Stimulated activated CD8-positive, alpha-beta memory T cell treated with anti-CD3 and anti-CD28 coated beads, Interleukin-2, amount 100 ng/mL, for 48 hours (primary cell): ENCODE measurements around the gene CCR9.

Experiments used
- DNase-seq, 2 donors: peaks; one replicate each; pipeline ENCODE4 v3.0.0-alpha.2; 2020; ENCODE audit warnings: low read depth in 2 of 2

Gene CCR9

DNA sequence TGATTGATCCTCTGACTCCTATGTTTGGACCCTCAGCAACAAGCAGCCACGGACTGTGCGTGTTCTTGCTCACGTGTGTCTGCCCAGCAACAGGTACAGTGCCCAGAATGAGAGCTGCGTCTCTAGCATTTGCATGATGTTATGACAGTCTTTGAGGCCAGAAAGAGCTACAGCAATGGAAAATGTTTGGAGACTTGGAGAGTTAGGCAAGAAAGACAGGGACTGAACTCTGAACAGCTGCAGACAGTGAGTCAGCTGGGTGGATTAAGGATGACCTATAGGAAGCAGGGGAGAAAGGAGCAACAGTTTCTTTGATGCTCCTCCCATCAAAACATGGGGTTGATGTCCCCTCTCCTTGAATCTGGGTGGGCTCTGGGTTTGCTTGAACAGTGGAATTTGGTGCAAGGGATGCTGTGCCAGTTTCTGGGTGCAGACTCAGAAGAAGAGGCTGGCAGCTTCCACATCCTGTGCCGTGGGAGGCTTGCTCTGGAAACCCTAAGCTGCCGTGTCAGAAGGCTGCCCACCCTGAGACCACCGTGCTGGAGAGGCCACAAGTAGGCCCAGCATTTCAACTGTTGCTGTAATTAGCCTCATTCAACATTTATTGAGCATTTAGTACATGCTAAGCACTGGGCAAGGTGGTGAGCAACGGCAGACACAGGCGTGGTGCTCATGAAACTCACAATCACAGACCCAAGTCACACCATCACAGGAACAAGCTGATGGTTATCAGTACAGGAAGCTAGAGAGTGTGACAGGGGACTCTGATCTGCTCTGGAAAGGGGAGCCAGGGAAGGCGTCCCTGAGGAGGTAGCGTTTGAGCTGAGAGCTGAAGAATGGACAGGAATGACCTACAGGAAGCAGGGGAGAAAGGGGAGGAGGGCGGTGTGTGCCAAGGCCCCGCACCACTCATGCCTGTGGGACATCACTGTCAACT is 21.7 kb downstream of the CCR9 start:
- DNase-seq: no peak

DNA sequence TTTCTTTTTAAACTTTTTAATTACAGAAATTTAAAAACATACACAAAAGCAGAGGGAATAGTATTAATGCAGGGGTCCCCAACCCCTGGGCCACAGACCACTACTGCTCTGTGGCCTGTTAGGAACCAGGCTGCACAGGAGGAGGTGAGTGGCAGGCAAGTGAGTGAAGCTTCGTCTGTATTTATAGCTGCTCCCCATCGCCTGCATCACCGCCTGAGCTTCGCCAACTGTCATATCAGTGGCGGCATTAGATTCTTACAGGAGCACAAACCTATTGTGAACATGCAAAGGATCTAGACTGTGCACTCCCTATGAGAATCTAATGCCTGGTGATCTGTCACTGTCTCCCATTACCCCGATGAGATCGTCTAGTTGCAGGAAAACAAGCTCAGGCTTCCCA is 22.4 kb downstream of the CCR9 start:
- DNase-seq: no peak

DNA sequence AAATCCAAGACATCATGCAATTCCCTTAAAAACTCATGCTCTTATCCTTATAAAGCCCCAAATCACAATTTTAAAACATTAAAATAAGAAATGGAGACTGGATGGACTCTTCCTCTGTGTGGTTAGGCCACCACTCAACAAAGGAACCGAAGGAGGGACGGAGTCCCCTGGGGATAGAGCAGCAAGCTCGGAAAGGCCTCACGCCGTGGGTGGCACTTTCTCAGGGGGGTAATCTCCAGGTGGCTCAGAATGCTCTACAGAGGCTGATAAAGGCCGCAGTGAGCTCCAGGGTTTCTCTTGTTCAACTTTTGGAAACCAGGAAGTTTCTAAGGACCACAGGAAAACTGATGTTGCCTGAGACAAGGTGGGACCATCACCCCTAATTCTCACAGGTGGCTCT is 23.2 kb downstream of the CCR9 start:
- DNase-seq: no peak

DNA sequence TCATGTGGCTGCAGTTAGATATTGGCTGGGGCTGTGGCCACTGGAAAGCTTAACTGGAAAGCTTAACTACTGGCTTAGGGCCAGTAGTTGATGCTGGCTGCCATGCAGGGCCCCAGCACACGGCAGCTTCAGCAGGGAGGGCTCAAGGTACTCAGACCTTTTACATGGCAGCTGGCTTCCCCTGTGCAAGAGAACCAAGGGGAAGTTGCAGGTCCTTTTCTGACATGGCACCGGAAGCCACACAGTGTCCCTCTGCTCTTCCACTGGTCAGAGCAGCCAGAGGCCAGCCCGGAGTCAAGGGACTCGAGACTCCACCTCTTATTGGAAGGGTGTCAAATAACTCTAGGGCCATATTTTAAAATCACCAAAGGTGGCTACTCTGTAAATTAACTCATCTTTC is 24.5 kb downstream of the CCR9 start:
- no peak for DNase-seq

DNA sequence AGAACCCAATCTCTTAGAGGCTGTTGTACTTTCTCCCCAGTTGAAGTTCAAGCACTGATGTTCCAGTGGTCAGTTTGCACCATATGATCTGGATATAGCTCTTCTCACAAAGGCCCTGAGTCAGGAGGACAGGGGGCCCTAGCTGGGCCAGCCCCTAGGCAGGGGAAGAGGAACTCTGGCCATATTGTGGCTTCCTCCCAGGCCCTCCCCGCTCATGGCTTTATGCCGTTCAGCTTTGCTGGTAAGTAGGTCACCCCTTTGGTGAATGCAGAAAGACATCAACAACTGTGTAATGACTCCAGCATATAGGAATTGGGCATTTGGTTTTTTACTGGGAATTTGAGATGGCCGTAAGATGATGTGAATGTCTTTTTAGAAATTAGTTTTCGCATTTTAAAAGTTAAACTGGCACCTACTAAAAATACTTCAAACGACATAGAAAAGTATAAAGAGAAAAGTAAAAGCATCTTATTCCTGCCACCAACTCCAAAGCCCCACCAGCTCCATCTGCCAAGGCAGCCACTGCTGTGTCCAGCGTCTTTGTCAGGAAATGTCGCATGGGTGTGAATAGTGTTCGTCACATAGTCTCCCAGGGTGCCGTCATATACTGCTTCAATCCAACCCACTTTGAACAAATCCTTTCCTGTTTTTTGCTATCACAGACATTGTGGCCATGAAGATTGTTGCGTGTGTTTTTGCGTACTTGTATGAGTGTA is 25.3 kb downstream of the CCR9 start:
- no peak for DNase-seq

DNA sequence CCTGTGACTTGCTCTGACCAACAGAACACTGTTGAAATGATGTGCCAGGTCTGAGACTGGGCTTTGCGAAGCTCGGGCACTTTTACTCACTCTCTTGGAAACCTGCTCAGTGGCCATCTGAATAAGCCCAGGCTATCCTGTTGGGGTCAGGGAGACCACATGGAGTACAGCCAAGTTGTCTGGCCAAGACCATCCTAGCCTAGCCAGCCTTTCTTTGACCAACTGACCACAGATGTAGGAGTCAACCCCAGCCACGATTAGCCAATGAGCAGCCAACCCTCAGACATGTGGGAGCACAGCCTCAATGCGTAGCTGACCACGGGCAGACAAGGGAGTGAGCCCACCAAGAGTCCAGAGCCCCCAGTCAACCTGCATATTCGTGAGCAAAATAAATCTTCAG is 26.1 kb downstream of the CCR9 start:
- no peak for DNase-seq

DNA sequence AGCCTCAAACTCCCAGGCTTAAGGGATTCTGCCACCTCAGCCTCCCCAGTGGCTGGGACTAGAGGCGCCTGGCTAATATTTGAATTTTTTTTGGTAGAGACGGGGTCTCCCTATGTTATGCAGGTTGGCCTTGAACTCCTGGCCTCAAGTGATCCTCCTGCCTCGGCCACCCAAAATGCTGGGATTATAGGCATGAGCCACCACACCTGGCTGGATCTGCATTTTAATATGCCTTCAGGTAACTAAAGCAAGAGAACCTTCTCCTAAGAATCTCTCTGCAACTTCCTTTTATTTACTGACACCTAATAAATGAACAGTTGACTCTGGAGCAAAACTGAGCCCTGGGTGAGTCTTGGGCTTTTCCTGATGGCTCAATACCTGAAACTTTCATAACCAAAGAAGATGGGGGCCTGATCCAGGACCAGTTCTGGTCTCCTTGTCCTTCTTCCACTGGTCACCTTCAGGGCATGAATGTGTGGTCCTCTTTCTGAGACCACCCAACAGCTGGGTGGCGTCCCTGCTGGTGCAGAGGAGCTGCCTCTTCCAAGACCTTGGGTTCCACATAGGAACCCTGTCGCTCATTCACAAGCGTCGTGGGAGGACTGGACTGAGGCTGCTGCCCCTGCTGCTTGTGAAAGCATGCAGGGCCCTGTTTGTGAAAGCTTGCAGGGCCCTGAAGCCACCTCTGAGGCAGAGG is 28.2 kb downstream of the CCR9 start:
- no peak for DNase-seq

DNA sequence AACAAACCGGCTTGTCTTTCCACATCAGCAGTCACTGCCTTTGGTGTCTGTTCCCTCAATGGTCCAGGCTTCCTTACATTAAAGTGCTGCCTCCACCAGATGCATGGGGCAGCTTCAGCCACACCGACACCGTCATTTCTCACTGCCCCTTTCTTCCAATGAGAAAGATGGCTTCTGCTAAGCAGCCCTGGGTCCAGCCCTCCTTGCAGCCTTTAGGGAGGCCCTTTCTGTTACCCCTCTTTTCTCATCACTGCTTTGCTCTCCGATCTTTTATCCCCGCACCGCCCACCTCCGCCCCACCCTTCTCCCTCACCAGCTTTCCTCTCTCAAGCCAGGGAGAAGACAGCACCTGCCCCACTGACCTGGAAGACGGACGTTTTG is 28.7 kb downstream of the CCR9 start:
- DNase-seq: no peak

DNA sequence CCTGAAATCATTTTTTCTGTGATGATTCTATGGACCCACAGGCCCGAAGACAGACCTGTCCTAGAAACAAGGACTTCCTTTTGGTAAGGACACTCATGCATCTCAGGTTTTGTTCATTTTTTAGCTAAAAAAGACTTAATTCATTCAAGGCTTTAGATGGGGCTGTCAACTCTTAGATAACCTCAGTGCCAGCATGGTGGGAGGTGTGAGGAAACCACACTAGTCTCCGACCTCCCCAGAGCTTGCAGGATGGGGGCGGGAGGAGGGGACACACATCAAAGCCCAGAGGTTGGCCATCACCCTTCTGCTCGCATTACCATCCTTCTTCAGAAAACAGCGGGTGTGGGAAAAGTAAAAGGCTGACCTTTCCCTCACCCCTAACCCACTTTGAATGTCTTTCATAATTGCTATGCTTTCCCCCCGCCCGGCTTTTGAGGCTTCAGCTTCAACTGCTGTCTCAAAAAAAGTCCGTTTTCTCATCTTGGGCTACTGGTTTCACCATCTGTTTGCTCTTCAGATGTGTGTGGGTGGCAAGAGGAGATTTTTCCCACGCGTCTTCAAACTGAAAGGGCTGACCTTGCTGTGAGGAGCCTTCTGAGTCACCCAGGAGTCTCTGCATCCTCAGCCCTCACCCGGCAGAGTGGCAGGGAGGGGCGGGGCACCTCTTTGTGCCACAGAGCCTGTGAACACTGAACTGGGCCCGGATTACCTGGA is 29.3 kb downstream of the CCR9 start:
- DNase-seq: peak; percentile 68 to 77

DNA sequence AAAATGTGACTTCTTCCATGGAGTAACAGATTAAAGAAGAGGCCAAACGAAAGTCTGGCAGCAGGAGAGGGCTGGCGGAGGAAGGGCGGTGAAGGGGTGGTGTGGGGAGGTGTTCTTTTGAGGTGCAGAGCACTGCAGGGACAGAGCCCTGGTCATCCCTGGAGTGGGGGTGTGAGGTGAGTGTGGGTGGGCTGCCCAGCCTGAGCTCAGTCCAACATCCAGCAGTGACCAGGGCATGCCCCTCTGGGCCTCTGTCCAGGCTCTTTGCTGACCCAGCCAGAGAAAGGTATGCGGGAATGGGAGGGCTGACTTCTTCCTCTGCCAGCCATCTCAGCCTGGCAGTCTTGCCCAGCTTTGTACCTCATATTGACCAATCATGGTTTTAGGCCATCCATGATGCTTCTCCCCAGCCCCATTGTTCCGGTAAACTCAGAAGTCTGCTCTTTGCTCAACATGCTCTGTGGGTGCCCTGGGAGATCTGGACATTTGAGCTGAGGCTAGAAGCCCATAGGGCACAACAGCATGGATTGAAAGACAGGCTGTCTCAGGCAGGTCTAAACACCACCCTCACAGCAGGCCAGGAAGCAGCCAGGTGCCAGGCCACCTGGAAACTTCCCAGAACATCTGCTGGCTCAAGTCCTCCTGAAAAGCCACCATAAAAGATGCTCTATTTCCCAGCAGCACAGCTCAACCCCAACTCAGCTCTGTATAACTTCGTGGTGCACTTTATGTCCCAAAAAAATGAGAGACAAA is 31.0 kb downstream of the CCR9 start:
- DNase-seq: no peak

DNA sequence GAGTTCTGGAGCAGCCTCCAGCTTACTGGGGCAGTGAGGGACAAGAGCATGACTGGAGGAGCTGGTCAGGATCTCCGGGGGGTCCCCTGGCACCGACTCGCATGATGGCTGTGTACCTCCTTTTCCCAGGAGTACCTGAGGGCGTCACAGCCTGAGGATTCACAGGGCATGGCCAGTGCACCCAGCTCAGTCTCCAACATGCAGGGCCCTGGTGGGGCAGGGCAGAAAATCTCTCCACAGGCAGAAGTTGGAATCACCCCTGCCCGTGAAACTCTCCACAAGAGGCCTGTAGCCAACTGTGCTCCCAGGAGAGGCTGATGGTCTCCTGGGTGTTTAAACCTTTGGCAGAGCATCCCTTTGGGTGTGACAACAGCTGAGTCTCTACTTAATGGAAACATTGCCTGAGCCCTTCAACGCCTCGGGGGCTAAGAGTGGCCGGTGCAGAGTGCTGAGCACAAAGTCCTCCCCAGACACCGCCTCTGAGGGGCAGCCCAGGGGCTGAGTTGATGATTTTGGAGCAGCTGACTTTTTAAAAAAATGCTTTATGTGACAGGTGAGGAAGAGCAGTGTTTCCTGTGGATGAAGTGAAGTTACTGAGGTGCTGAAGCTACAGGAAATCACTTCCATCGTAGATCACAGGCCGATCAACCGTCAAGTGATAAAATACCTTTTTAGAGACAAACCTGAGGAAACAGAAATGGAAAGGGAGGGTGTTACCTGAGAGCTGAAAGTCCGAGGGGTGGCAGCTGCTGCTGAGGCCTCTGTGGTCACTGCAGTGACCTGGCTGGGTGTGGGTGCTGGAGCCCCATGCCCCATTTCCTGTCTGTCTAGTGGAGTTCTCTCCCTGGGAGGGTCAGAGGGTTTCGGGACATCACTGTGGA is 35.1 kb downstream of the CCR9 start:
- DNase-seq: no peak

DNA sequence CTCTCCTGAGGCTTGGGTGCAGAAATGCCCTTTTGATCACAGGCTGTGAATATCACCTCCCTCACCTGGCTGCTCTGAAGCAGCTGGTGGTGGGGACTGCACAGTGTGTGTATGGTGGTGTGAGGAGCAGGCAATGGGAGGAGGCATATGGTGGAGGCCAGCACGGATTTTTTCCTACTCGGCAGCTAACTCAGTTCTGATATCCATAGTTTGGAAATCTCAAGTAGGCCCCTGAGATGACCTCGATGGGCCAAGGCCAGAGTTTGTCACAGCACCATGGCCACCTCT is 35.6 kb downstream of the CCR9 start:
- no peak for DNase-seq

DNA sequence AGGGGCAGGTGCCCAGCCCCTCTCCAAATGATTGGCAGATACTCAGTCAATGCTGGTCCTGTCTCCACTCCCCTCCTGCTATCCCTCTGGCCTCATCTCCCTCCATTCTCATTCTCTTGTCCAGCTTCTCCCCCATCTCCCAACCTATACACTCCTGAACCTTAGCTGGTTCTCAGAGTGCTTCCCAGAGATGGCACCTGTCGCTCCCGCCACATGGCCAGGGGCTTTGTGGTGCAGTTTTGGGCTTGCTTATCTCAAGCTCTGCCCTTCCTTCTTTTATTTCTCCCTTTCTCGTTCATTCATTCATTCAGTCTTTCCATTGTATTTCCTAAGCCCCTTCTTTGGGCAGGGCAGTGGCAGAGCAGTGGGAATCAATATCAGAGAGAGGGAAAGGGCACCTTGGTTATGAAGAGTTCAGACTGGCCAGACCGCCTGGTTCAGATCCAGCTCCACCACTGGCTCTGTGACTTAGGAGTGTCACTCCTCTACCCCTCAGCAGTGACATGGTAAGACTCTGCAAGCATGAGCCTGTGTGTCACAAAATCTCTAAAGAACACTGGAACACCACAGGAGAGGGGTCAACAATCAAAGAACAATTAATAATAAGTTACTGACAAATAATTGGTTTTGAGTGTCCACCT is 36.7 kb downstream of the CCR9 start:
- DNase-seq: no peak

DNA sequence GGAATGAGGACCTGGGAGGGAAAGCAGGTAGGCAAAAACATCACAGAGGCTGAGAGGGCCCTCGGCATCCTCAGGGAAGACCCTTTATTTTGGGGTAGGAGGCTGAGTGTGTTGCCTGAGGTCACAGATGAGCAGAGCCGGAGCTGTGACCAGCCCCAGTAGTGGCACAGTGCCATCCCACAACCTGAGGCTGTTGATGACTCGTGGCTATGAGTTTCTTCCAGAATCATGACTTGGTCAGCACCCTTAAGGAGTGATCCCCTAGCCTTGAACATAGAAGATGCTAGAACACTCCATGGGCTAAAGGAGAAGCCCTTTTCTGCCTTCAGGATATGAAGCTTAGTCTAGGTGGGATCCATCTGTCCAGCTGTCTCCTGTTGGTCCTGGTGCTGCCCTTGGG is 37.4 kb downstream of the CCR9 start:
- DNase-seq: no peak

DNA sequence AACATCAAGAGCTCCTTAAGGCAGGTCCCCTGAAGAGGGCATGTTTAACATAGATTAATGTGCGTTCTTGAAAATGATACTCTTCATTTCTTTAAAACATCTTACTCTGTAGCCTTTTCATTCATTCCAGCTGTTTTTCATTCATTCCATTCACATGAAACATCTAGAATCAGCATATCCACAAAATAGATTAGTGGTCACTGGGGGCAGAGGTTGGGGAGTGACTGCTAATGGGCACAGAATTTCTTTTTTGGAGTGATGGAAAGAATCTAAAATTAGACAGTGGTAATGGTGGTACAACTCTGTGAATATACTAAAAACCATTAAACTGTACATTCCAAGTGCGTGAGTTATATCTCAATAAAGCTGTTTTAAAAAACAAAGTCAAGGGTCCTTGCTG is 41.5 kb downstream of the CCR9 start:
- no peak for DNase-seq

DNA sequence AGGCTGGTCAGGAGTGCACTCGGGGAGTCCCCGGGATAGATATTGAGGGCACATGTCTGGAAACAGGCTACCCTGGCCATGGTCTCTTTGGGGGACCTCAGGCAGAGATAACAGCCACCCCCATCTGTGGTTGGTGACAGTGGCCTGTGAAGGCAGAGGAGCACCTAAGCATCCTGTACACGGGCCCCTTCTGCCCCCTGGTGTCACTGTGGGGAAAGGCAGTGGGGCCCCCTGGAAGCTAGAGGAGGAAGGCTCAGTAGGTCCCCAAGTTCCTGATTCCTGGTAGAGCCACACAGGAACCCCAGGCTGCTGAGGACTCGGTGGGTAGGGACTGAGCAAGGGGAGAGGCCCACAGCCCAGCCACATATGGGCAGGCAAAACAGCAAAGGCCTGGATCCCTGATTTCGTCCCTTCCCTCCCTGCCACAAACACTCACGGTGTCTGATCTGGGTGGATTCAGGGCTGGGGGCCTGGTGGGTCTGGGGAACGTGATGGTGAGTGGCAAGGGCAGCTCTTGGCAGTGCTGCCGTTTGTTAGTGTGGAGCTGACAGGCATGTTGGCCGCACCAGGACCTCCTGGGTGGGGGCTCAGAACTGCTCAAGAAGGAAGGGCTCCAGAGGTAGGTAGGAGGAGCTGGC is 42.8 kb downstream of the CCR9 start:
- DNase-seq: peak; percentile 53 to 63

DNA sequence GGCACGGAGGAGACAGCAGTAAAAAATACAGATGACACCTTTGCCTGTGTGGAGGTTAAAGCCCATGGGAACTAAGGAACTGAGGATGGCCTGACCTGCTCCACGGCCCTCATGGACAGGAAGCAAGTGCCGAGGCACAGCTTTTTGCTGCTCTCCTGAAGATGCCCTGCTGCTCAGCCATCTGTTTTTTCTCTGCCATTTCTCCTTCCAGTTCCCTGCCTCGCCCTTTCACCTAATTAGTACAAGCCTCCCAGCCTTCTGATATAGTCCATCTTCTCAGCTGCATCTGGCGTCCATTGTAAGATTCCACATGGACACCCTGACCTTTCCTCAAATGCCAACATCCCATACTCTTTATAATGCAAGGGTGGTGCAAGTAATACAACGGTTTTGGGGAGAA is 45.2 kb downstream of the CCR9 start:
- no peak for DNase-seq

DNA sequence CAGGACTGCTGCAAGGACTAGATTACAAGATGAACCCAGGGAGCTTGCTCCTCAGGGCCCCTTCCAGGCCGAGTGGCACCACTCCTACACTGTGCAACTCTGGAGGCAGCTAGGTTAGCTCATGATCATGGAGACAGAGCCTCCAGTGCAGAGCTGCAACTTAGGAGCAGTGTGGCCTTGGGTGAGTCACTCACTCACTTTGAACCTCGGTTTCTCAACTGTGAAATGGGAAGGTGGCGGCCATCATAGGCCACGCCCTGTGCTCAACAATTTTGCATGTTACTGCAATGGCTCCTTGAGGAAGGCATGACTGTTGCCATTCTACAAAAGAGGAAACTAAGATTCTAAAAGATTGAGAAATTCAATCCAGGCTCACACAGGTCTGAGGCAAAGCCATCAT is 45.8 kb downstream of the CCR9 start:
- no peak for DNase-seq

DNA sequence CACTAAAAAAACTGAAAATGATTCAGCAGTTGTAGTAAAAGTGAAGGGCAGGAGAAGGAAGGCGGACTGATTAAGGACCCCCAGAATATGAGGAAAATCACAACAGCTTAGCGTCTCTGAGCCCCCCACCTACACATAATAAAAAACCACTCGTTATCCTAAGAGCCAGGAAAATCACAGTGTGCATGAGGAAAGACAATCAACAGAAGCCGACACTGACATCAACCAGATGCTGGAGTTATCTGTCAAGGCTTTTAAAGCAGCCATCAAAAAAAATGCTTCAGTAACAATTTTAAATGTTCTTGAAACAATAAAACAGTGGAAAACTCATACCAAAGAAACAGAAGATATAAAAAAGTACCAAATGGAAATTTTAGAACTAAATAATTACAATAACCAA is 47.2 kb downstream of the CCR9 start:
- no peak for DNase-seq

DNA sequence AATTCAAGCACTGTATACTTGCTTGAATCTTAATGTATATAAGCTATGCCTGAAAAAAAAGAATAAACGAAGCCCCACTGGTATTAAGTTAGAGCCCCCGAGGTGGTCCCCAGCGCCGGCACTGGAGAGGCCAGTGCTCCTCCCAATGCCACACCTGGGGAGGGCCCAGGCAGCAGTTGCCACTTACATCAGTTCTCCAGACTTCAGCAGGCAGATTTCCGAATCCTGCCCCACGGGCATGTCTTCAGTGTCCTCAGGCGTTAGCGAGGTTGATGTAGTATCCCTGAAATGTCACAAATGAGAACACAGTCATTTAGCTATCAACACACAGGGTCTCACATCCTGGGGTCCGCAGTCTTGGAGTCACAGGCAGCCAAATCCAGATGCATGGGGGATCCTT is 49.9 kb downstream of the CCR9 start:
- no peak for DNase-seq
